ENCODE data around the gene NBDY. TPM values are rescaled to one million over a fixed set of nuclear protein-coding genes. Genes with fewer than 3 reads are reported as not detected.
"Not testable (repeated sequence)": the region's sequence is repeated elsewhere in the genome, so short reads cannot be mapped to it uniquely, and the experiment has no call there.

NBDY gene
- polyA plus RNA-seq, 2 of the 4 experiments (the other 2 are of a cell fraction), result 48.0 to 64.8 TPM

- ChIA-PET POLR2A (no interaction called here), CTCF (interaction anchor here (1.1 kb wide), 1 partner anchor 220 kb away, joined by 6 read pairs; no protein-coding TSS in a partner anchor)
- H3K27ac ChIP-seq, result no peak overlapping the region
- no peak for TF ChIP-seq KDM1A (IDR thresholded peaks at IDR 0.05; ENCODE audit: low read depth)
- no peak for TF ChIP-seq EHMT2 (IDR thresholded peaks at IDR 0.05; ENCODE audit: low read depth)
- TF ChIP-seq FOSB (CRISPR knock-in tag; IDR thresholded peaks at IDR 0.05), result no peak
- TF ChIP-seq NPAS2 (CRISPR knock-in tag; IDR thresholded peaks at IDR 0.05; ENCODE audit: borderline replicate concordance), result no peak
- no peak for TF ChIP-seq MYC (IDR thresholded peaks at IDR 0.05; ENCODE audit: borderline replicate concordance, low read length)
- TF ChIP-seq EHF (CRISPR knock-in tag; IDR thresholded peaks at IDR 0.05), result no peak
- no peak for TF ChIP-seq FOSL2 (IDR thresholded peaks at IDR 0.05)
- no peak for TF ChIP-seq FOSL2 (CRISPR knock-in tag; IDR thresholded peaks at IDR 0.05)
- no peak for TF ChIP-seq E2F6 (IDR thresholded peaks at IDR 0.05; ENCODE audit: borderline replicate concordance, low read depth)
- TF ChIP-seq CHD4 (IDR thresholded peaks at IDR 0.05; ENCODE audit: borderline replicate concordance), result no peak
- no peak for TF ChIP-seq POLR2AphosphoS2 (conservative IDR thresholded peaks at IDR 0.05; ENCODE audit: low read length)
- no peak for FAIRE-seq
- 100% methylated on average over 1 of the region's 4 CpGs for WGBS (ENCODE audit: missing lambda C conversion rate)
- no peak overlapping the region for H3K4me3 ChIP-seq
- H3K4me2 ChIP-seq, result no peak overlapping the region
- H3K9me3 ChIP-seq, result no peaks in the 10 kb centered on the region
- no peak for DNase-seq (ENCODE audit: low read depth in 1 of 2, low spot score in 1 of 2)
- no peaks in the 10 kb centered on the region for H3K4me1 ChIP-seq
- no peak for ATAC-seq
These were observed 29.4 kb downstream of the NBDY start for GRCh38 chrX:56758456-56758855.

- 100% methylated on average over 1 of the region's 7 CpGs for WGBS (ENCODE audit: missing lambda C conversion rate)
- POLR2A ChIA-PET, result no interaction called here
- Histone ChIP-seq H3K27ac (no peak overlapping the region), H3K4me1 (0 out of 3 replicates have a peak, but pooled peaks cover 7% of the 10 kb centered on the region), H3K4me2 (no peak overlapping the region), H3K4me3 (no peak overlapping the region), H3K9me3 (no peaks in the 10 kb centered on the region)
- DNase-seq (ENCODE audit: low read depth in 1 of 2, low spot score in 1 of 2) (no peak), ATAC-seq (no peak), FAIRE-seq (no peak)
- TF ChIP-seq CHD2 (IDR thresholded peaks at IDR 0.05; ENCODE audit: low read length, partially characterized antibody) (no peak), MYC (IDR thresholded peaks at IDR 0.05; ENCODE audit: borderline replicate concordance, low read length) (no peak), TFCP2L1 (CRISPR knock-in tag; IDR thresholded peaks at IDR 0.05) (no peak), ATOH8 (CRISPR knock-in tag; IDR thresholded peaks at IDR 0.05; ENCODE audit: low read depth) (no peak), RARB (CRISPR knock-in tag; IDR thresholded peaks at IDR 0.05) (no peak), RNF2 (IDR thresholded peaks at IDR 0.05; ENCODE audit: borderline replicate concordance, low read depth) (no peak), BHLHE40 (IDR thresholded peaks at IDR 0.05; ENCODE audit: low read depth, low read length) (no peak), CBX8 (IDR thresholded peaks at IDR 0.05) (no peak), RAD21 (conservative IDR thresholded peaks at IDR 0.05 in 1 of 2, IDR thresholded peaks at IDR 0.05 in 1 of 2) (no peak), FOSB (CRISPR knock-in tag; IDR thresholded peaks at IDR 0.05) (no peak), CHD4 (IDR thresholded peaks at IDR 0.05; ENCODE audit: borderline replicate concordance) (no peak), EP300 (IDR thresholded peaks at IDR 0.05) (no peak), FOSL2 (IDR thresholded peaks at IDR 0.05) (no peak), FOSL2 (CRISPR knock-in tag; IDR thresholded peaks at IDR 0.05) (no peak), EHMT2 (IDR thresholded peaks at IDR 0.05; ENCODE audit: low read depth) (no peak), ZC3H11A (IDR thresholded peaks at IDR 0.05) (no peak), NFE2L2 (conservative IDR thresholded peaks at IDR 0.05; ENCODE audit: low read length) (no peak), SMC3 (IDR thresholded peaks at IDR 0.05) (no peak)
- CTCF ChIA-PET, result no interaction called here
These were observed 30.8 kb downstream of the NBDY start for GRCh38 chrX:56759736-56760409.

- H3K27ac ChIP-seq; H3K4me3 ChIP-seq; CTCF ChIA-PET; FAIRE-seq; H3K4me2 ChIP-seq; ATAC-seq; DNase-seq (ENCODE audit: low read depth in 1 of 2, low spot score in 1 of 2); H3K9me3 ChIP-seq; H3K4me1 ChIP-seq; POLR2A ChIA-PET: not testable (repeated sequence)
- WGBS (ENCODE audit: missing lambda C conversion rate), result 96% methylated on average over 15 of the region's 15 CpGs
These were observed 31.5 kb downstream of the NBDY start for GRCh38 chrX:56760410-56761124.
